DMS114 treated with DMSO at 0.1 percent for 48 hours (cell line): ENCODE data around the gene HINFP.
"Not testable (repeated sequence)": the region's sequence is repeated elsewhere in the genome, so short reads cannot be mapped to it uniquely, and the experiment has no call there.

Experiments used
- DNase-seq: peaks from one replicate; lab custom pipeline; 2025; ENCODE audit not compliant: unreplicated experiment; lab: John Stamatoyannopoulos, UW

Gene HINFP

DNA sequence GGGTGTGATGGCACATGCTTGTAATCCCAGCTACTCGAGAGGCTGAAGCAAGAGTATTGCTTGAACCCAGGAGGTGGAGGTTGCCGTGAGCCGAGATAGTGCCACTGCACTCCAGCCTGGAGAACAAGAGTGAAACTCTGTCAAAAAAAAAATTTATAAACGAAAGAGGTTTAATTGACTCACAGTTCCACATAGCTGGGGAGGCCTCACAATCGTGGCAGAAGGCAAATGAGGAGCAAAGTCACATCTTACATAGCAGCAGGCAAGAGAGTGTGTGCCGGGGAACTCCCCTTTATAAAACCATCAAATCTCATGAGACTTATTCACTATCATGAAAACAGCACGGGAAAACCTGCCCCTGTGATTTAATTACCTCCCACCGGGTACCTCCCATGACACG, 63.0 kb downstream of the HINFP start:
- not testable (repeated sequence) for DNase-seq
